ENCODE data around the gene P4HA1. TPM values are rescaled to one million over a fixed set of nuclear protein-coding genes. Genes with fewer than 3 reads are reported as not detected.
"Not testable (repeated sequence)": the region's sequence is repeated elsewhere in the genome, so short reads cannot be mapped to it uniquely, and the experiment has no call there.

Gene P4HA1
- total RNA-seq, 2 donors from 2014 or later: 16.2 to 26.8 TPM

- no peaks in the 10 kb centered on the region for H3K27me3 ChIP-seq (replicated peaks; ENCODE audit: insufficient read depth)
- no peaks in the 10 kb centered on the region for H3K4me1 ChIP-seq (replicated peaks)
- peak within 1 kb of the TSS; percentile 61 to 77 for H3K27ac ChIP-seq
- H3K9me3 ChIP-seq: no peaks in the 10 kb centered on the region
- intact Hi-C loops (cut with DNase I): no loop called here
- H3K36me3 ChIP-seq: no peaks in the 10 kb centered on the region
- peak; percentile 78 for DNase-seq (ENCODE audit: low spot score)
- peak within 1 kb of the TSS; percentile 32 to 33 for H3K4me3 ChIP-seq
- peak; percentile 99 for TF ChIP-seq POLR2AphosphoS5 (IDR thresholded peaks at IDR 0.05)
- TF ChIP-seq POLR2A (IDR thresholded peaks at IDR 0.05): no peak
- 2% methylated on average over 5 of the region's 5 CpGs for WGBS
These were observed 13.7 kb upstream of the P4HA1 start, which contains the start of gene NUDT13 for GRCh38 chr10:73110345-73110849. TSS of gene NUDT13 (plus strand) at chr10:73110455. CDS start at chr10:73114366, 3,911 bp downstream.

- H3K27ac ChIP-seq; H3K9me3 ChIP-seq; DNase-seq (ENCODE audit: low spot score); intact Hi-C loops (cut with DNase I); H3K36me3 ChIP-seq; H3K27me3 ChIP-seq (replicated peaks; ENCODE audit: insufficient read depth); H3K4me1 ChIP-seq (replicated peaks); H3K4me3 ChIP-seq: not testable (repeated sequence)
- WGBS: 87% methylated on average over 4 of the region's 4 CpGs
These were observed 12.6 kb upstream of the P4HA1 start for GRCh38 chr10:73109248-73109652.

DNA sequence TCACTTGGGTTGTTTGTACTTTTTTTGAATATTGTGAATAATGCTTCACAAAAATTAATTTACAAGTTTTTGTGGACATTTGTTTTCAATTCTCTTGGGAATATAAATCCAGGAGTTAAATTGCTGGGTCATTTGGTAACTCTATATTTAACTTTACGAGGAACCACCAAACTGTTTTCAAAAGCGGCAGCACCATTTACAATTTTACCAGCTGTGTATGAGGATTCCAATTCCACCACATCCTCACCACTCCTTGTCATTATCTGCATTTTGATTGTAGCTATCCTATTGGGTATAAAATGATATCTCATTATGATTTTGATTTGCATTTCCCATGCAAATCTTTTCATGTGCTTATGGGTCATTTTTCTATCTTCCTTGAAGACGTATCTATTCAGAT, 9.6 kb upstream of the P4HA1 start:
- Histone ChIP-seq H3K4me3 (no peak overlapping the region), H3K27me3 (replicated peaks; ENCODE audit: insufficient read depth) (no peaks in the 10 kb centered on the region), H3K9me3 (no peaks in the 10 kb centered on the region), H3K27ac (no peak overlapping the region), H3K4me1 (replicated peaks) (no peaks in the 10 kb centered on the region), H3K36me3 (no peaks in the 10 kb centered on the region)
- DNase-seq (ENCODE audit: low spot score): no peak
- TF ChIP-seq POLR2A (IDR thresholded peaks at IDR 0.05) (no peak), CTCF (IDR thresholded peaks at IDR 0.05) (no peak), POLR2AphosphoS5 (IDR thresholded peaks at IDR 0.05) (no peak)
- 81% methylated on average over 3 of the region's 3 CpGs for WGBS
- intact Hi-C loops (cut with DNase I): no loop called here

DNA sequence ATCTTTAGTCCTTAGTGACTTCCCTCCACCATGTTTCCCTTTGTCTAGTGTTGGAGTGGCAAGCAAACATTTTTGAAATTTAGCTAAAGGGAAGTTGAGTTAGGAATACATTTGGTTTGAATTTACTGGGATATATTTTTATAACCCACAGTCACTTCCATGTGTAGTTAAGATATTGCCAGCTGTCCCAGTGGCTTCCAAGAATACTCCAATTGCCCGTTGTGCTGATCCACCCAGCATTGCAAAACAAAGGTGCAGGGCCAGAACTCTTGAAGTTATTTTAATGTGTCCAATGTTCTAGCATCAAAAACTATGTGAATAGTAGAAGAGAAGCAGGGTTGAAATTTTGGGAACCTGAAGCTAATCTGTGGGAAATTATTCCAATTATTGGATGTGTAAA, 2.5 kb upstream of the P4HA1 start:
- Histone ChIP-seq H3K4me3 (no peak overlapping the region), H3K27me3 (replicated peaks; ENCODE audit: insufficient read depth) (no peaks in the 10 kb centered on the region), H3K4me1 (replicated peaks) (no peaks in the 10 kb centered on the region), H3K9me3 (no peaks in the 10 kb centered on the region), H3K27ac (no peak overlapping the region), H3K36me3 (no peaks in the 10 kb centered on the region)
- DNase-seq (ENCODE audit: low spot score): no peak
- 90% methylated on average over 1 of the region's 1 CpG for WGBS
- intact Hi-C loops (cut with DNase I): loop anchor here (5.0 kb wide), 2 partner anchors 68 to 148 kb away; partner anchors contain the start of genes DNAJC9, ECD and FAM149B1
- TF ChIP-seq CTCF (IDR thresholded peaks at IDR 0.05) (no peak), POLR2A (IDR thresholded peaks at IDR 0.05) (no peak), POLR2AphosphoS5 (IDR thresholded peaks at IDR 0.05) (no peak)

DNA sequence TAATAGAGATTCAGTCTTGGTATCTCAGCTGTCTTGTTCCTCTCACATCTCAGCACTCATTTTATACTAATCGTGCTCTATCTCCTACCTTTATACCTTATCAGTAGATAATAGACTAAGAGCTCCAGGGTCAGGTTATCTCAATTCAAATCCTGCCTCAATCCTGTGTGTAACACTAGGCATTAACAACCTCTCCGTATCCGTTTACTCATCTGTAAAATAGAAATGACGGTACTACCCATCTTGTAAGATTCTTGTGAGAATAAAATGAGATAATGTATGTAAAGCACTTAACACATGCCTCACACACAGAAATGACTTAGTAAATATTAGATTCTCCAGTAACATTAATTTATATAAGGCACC, 622 bp upstream of the P4HA1 start:
- intact Hi-C loops (cut with DNase I): loop anchor here (5.0 kb wide), 2 partner anchors 70 to 150 kb away; partner anchors contain the start of genes DNAJC9, ECD and FAM149B1

More for the DNA sequence above, 622 bp upstream of the P4HA1 start:
- TF ChIP-seq POLR2A (IDR thresholded peaks at IDR 0.05) (no peak), CTCF (IDR thresholded peaks at IDR 0.05) (no peak), POLR2AphosphoS5 (IDR thresholded peaks at IDR 0.05) (no peak)
- no peaks in the 10 kb centered on the region for H3K27me3 ChIP-seq (replicated peaks; ENCODE audit: insufficient read depth)
- peak overlapping the region; percentile 93 to 96 for H3K27ac ChIP-seq
- H3K36me3 ChIP-seq: no peaks in the 10 kb centered on the region
- 24% methylated on average over 4 of the region's 4 CpGs for WGBS
- no peaks in the 10 kb centered on the region for H3K9me3 ChIP-seq
- DNase-seq (ENCODE audit: low spot score): no peak
- H3K4me3 ChIP-seq: peak overlapping the region; percentile 58 to 68
- H3K4me1 ChIP-seq (replicated peaks): no peaks in the 10 kb centered on the region

All from prostate gland (tissue), 2 donors.